GM18526 (cell line): Measurements from ENCODE around the gene LYPLA2.

Experiments used
- POLR2A ChIP-seq: IDR thresholded peaks from 3 replicates; pipeline ENCODE4 v1.6.1; 2011; ENCODE audit not compliant: insufficient read length; ENCODE audit errors: extremely low read depth

LYPLA2 gene

GRCh38 chr1:23838401-23838866, 47.5 kb downstream of the LYPLA2 start:
- no peak for TF ChIP-seq POLR2A

GRCh38 chr1:23843644-23844043, 52.7 kb downstream of the LYPLA2 start:
- no peak for TF ChIP-seq POLR2A
